Activated CD4-positive, alpha-beta T cell treated with anti-CD3 and anti-CD28 coated beads, Interleukin-2, amount 50 U/mL, for 24 hours (primary cell): ENCODE results near the gene KIF25.

Experiments
- DNase-seq, 2 donors: peaks; one replicate each; pipeline ENCODE4 v3.0.0-alpha.2; 2020; ENCODE audit warnings: low read depth in 1 of 2, low spot score in 1 of 2

Gene KIF25

GRCh38 chr6:167997642-167998041, at the start of gene KIF25:
Gene KIF25, plus strand, starts transcription at chr6:167997671. Its CDS starts 31,915 bp downstream, at chr6:168029586.
- no peak for DNase-seq

- no peak for DNase-seq
Measured at GRCh38 chr6:167947716-167948115, 49.8 kb upstream of the KIF25 start.

- no peak for DNase-seq
Measured at GRCh38 chr6:167948716-167949115, 48.8 kb upstream of the KIF25 start.

GRCh38 chr6:167949121-167949684, 48.3 kb upstream of the KIF25 start:
- DNase-seq: no peak

GRCh38 chr6:167951781-167952511, 45.5 kb upstream of the KIF25 start:
- no peak for DNase-seq

- DNase-seq: no peak
Measured at GRCh38 chr6:167952512-167952859, 45.0 kb upstream of the KIF25 start.

- no peak for DNase-seq
Measured at GRCh38 chr6:167953551-167953950, 43.9 kb upstream of the KIF25 start.

GRCh38 chr6:167954151-167954550, 43.3 kb upstream of the KIF25 start:
- no peak for DNase-seq

GRCh38 chr6:167956491-167956890, 41.0 kb upstream of the KIF25 start:
- DNase-seq: no peak

GRCh38 chr6:167956983-167957492, 40.4 kb upstream of the KIF25 start:
- DNase-seq: no peak

- no peak for DNase-seq
Measured at GRCh38 chr6:167957626-167958025, 39.8 kb upstream of the KIF25 start.

- no peak for DNase-seq
Measured at GRCh38 chr6:167960579-167960978, 36.9 kb upstream of the KIF25 start.

GRCh38 chr6:167962711-167963110, 34.8 kb upstream of the KIF25 start:
- no peak for DNase-seq

GRCh38 chr6:167963589-167964057, 33.8 kb upstream of the KIF25 start:
- DNase-seq: no peak

GRCh38 chr6:167965592-167966539, 31.6 kb upstream of the KIF25 start:
- DNase-seq: no peak

- no peak for DNase-seq
Measured at GRCh38 chr6:167966540-167966905, 30.9 kb upstream of the KIF25 start.

GRCh38 chr6:167968091-167968490, 29.4 kb upstream of the KIF25 start:
- DNase-seq: no peak

GRCh38 chr6:167970230-167970629, 27.2 kb upstream of the KIF25 start:
- DNase-seq: no peak

- no peak for DNase-seq
Measured at GRCh38 chr6:167972193-167972592, 25.3 kb upstream of the KIF25 start.

- no peak for DNase-seq
Measured at GRCh38 chr6:167973148-167973885, 24.2 kb upstream of the KIF25 start.
